HepG2 (cell line): ENCODE results near the gene PRDX2. TPM values are rescaled to one million over a fixed set of nuclear protein-coding genes. Genes with fewer than 3 reads are reported as not detected.

Source experiments
- AKAP8 ChIP-seq: sonication (generic); formaldehyde crosslinking; IDR thresholded peaks from 2 replicates; pipeline ENCODE4 v1.5.1; 2020; ENCODE audit warnings: mild to moderate bottlenecking, missing genetic modification reagents
- ARNT2 ChIP-seq: sonication (generic); formaldehyde crosslinking; IDR thresholded peaks from 2 replicates; pipeline ENCODE4 v1.8.0; 2022; ENCODE audit warnings: mild to moderate bottlenecking, low read depth, missing genetic modification reagents, moderate library complexity
- BRCA1 ChIP-seq: sonication (generic); formaldehyde crosslinking; IDR thresholded peaks from 2 replicates; pipeline ENCODE4 v1.4.0; 2020; ENCODE audit warnings: missing genetic modification reagents
- DPF2 ChIP-seq: sonication (generic); formaldehyde crosslinking; IDR thresholded peaks from 2 replicates; pipeline ENCODE4 v1.4.0; 2020; ENCODE audit warnings: mild to moderate bottlenecking, low read depth, missing genetic modification reagents, borderline replicate concordance
- HDAC6 ChIP-seq: fragments of 200-600 bp; sonication (generic); IDR thresholded peaks from 2 replicates; pipeline ENCODE4 v1.7.0; 2017; ENCODE audit warnings: mild to moderate bottlenecking, antibody characterized with exemption, low read length, low read depth
- HMGA1 ChIP-seq: sonication (generic); formaldehyde crosslinking; conservative IDR thresholded peaks from 2 replicates; pipeline ENCODE4 v1.4.0; 2020; ENCODE audit warnings: missing genetic modification reagents
- MEIS1 ChIP-seq: sonication (generic); formaldehyde crosslinking; IDR thresholded peaks from 2 replicates; pipeline ENCODE4 v1.9.0; 2021; ENCODE audit warnings: mild to moderate bottlenecking, missing genetic modification reagents, moderate library complexity, borderline replicate concordance
- MZF1 ChIP-seq: sonication (generic); formaldehyde crosslinking; IDR thresholded peaks from 2 replicates; pipeline ENCODE4 v1.8.1; 2023; ENCODE audit warnings: mild to moderate bottlenecking, missing genetic modification reagents, borderline replicate concordance
- PHF20 ChIP-seq: sonication (generic); formaldehyde crosslinking; IDR thresholded peaks from 2 replicates; pipeline ENCODE4 v1.5.0; 2020; ENCODE audit warnings: mild to moderate bottlenecking, missing genetic modification reagents
- ZBTB3 ChIP-seq: sonication (generic); formaldehyde crosslinking; IDR thresholded peaks from 2 replicates; pipeline ENCODE4 v1.4.0; 2020; ENCODE audit warnings: low read depth, mild to moderate bottlenecking, moderate library complexity, missing genetic modification reagents, borderline replicate concordance
- ZNF17 ChIP-seq: sonication (generic); formaldehyde crosslinking; IDR thresholded peaks from 2 replicates; pipeline ENCODE4 v1.5.0; 2020; ENCODE audit warnings: mild to moderate bottlenecking, missing genetic modification reagents
- ZNF7 ChIP-seq: IDR thresholded peaks from 2 replicates; pipeline ENCODE4 v1.6.1; 2016; ENCODE audit warnings: missing biosample characterization, missing genetic modification reagents
- ZNF724P ChIP-seq: sonication (generic); formaldehyde crosslinking; IDR thresholded peaks from 2 replicates; pipeline ENCODE4 v1.8.0; 2022; ENCODE audit warnings: missing genetic modification reagents, borderline replicate concordance
- ZNF766 ChIP-seq: sonication (generic); formaldehyde crosslinking; IDR thresholded peaks from 2 replicates; pipeline ENCODE4 v1.5.0; 2020; ENCODE audit warnings: missing genetic modification reagents, borderline replicate concordance
- polyA plus RNA-seq, 8 experiments: library from polyadenylated mRNA; depleted of rRNA in 3 of 8; stranded (reverse) in 7 of 8; unstranded in 1 of 8; fragments of >200 nt; fragmentation: Illumina TruSeq in 4 of 8; extraction: Trizol in 4 of 8; gene quantifications; 2 replicates each; pipeline versions ENCODE4 v1.2.1 to v1.2.3, GENCODE V29; 2011 to 2016; ENCODE audit warnings: low read depth in 4 of 8, missing spikeins in 1 of 8, mixed read lengths in 1 of 8; ENCODE audit not compliant: insufficient read depth in 1 of 8
- total RNA-seq, 5 experiments: library from RNA; depleted of rRNA; stranded (reverse); fragments of >200 nt; fragmentation: Illumina TruSeq; extraction: Trizol; gene quantifications; 2 replicates each; pipeline ENCODE4 v1.2.3, GENCODE V29; 2016; ENCODE audit warnings: low read depth in 1 of 5
- TF ChIP-seq, protein P1 (sequence below): sonication (generic); formaldehyde crosslinking; IDR thresholded peaks from 2 replicates; pipeline ENCODE4 v1.8.0; 2022; ENCODE audit warnings: missing genetic modification reagents, mild to moderate bottlenecking, inconsistent platforms, borderline replicate concordance
- TF ChIP-seq, protein P2 (sequence below): sonication (generic); formaldehyde crosslinking; IDR thresholded peaks from 2 replicates; pipeline ENCODE4 v1.8.0; 2022; ENCODE audit warnings: low read depth, missing genetic modification reagents
- TF ChIP-seq, protein P3 (sequence below): sonication (generic); formaldehyde crosslinking; IDR thresholded peaks from 2 replicates; pipeline ENCODE4 v1.4.0; 2020; ENCODE audit warnings: mild to moderate bottlenecking, low read depth, missing genetic modification reagents
- TF ChIP-seq, protein P4 (sequence below): sonication (generic); formaldehyde crosslinking; IDR thresholded peaks from 2 replicates; pipeline ENCODE4 v1.8.0; 2023; ENCODE audit warnings: mild to moderate bottlenecking, missing genetic modification reagents
- TF ChIP-seq, protein P5 (sequence below): sonication (generic); formaldehyde crosslinking; IDR thresholded peaks from 2 replicates; pipeline ENCODE4 v1.5.0; 2020; ENCODE audit warnings: mild to moderate bottlenecking, missing genetic modification reagents
- TF ChIP-seq, protein P6 (sequence below): sonication (generic); formaldehyde crosslinking; IDR thresholded peaks from 2 replicates; pipeline ENCODE4 v1.4.0; 2020; ENCODE audit warnings: mild to moderate bottlenecking, low read depth, missing genetic modification reagents

PRDX2 gene
- total and polyA plus RNA-seq, 2 of the 13 experiments (the other 11 are each of a cell fraction or from before 2014, with no cell fraction given) = 218 to 381 TPM

DNA sequence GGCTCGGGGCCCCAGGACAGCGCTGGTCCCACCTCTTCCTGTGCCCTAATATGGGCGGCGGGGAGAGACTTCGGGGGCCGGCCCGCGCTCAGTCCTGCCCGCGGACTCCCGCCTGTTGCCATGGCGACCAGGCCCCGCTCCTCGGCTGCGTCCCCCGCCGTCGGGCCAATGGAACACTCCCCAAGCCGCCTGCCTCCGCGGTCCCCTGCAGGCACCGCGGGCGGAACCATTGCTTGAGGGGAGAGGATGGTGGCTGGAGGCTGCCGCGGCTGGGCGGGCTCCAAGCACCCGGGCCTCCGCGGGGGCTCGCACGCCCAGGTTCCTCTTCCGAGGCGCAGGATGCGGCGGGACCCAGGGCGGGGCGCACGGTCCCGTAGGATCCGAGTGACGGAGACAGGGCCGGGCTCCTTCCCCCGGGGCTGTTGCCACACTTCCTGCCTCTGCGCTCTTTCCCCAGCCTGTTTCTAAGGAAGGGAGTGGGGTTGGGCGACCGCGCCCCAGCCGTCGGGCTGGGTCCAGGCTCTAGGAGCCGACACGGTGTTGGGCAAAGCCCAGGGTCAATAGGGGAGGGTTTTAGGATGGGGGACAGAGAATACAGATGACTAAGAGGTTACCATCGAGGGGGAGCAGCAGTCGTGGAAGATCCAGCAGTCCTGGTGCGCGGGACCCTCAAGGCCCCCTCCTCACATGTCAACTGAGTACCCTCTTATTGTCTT is 11.5 kb downstream of the PRDX2 start (continued):
- TF ChIP-seq, protein P1, sequence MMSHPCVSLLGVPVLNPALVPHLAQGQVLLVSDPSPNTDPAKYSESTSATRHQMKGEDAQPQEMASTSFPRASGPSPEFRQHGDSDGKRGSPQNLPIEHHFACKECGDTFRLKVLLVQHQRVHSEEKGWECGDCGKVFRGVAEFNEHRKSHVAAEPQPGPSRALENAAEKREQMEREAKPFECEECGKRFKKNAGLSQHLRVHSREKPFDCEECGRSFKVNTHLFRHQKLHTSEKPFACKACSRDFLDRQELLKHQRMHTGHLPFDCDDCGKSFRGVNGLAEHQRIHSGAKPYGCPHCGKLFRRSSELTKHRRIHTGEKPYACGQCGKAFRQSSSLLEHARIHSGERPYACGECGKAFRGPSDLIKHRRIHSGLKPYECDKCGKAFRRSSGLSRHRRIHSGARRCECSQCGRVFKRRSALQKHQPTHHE (CRISPR knock-in tag) = no peak
- TF ChIP-seq, protein P2, sequence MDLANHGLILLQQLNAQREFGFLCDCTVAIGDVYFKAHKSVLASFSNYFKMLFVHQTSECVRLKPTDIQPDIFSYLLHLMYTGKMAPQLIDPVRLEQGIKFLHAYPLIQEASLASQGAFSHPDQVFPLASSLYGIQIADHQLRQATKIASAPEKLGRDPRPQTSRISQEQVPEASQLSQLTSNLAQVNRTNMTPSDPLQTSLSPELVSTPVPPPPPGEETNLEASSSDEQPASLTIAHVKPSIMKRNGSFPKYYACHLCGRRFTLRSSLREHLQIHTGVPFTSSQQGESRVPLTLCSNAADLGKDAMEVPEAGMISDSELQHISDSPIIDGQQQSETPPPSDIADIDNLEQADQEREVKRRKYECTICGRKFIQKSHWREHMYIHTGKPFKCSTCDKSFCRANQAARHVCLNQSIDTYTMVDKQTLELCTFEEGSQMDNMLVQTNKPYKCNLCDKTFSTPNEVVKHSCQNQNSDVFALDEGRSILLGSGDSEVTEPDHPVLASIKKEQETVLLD (CRISPR knock-in tag) = no peak; the same call in 1 of the 2 replicates
- TF ChIP-seq ZNF17 (CRISPR knock-in tag) (no peak), ZNF724P (CRISPR knock-in tag) (0 out of 2 replicates have a peak, but pooled peaks have one; percentile 46), MEIS1 (no peak), HDAC6 (no peak), AKAP8 (no peak), PHF20 (CRISPR knock-in tag) (no peak), ZNF766 (no peak), ARNT2 (CRISPR knock-in tag) (peak; percentile 41; the same call in 1 of the 2 replicates), MZF1 (CRISPR knock-in tag) (no peak), HMGA1 (CRISPR knock-in tag) (no peak), DPF2 (CRISPR knock-in tag) (no peak), BRCA1 (CRISPR knock-in tag) (no peak), ZNF7 (no peak), ZBTB3 (CRISPR knock-in tag) (no peak)
- TF ChIP-seq, protein P3, sequence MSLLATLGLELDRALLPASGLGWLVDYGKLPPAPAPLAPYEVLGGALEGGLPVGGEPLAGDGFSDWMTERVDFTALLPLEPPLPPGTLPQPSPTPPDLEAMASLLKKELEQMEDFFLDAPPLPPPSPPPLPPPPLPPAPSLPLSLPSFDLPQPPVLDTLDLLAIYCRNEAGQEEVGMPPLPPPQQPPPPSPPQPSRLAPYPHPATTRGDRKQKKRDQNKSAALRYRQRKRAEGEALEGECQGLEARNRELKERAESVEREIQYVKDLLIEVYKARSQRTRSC (CRISPR knock-in tag) = no peak
- TF ChIP-seq, protein P4, sequence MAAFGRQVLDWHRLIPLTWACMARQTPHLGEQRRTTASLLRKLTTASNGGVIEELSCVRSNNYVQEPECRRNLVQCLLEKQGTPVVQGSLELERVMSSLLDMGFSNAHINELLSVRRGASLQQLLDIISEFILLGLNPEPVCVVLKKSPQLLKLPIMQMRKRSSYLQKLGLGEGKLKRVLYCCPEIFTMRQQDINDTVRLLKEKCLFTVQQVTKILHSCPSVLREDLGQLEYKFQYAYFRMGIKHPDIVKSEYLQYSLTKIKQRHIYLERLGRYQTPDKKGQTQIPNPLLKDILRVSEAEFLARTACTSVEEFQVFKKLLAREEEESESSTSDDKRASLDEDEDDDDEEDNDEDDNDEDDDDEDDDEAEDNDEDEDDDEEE = no peak
- TF ChIP-seq, protein P5, sequence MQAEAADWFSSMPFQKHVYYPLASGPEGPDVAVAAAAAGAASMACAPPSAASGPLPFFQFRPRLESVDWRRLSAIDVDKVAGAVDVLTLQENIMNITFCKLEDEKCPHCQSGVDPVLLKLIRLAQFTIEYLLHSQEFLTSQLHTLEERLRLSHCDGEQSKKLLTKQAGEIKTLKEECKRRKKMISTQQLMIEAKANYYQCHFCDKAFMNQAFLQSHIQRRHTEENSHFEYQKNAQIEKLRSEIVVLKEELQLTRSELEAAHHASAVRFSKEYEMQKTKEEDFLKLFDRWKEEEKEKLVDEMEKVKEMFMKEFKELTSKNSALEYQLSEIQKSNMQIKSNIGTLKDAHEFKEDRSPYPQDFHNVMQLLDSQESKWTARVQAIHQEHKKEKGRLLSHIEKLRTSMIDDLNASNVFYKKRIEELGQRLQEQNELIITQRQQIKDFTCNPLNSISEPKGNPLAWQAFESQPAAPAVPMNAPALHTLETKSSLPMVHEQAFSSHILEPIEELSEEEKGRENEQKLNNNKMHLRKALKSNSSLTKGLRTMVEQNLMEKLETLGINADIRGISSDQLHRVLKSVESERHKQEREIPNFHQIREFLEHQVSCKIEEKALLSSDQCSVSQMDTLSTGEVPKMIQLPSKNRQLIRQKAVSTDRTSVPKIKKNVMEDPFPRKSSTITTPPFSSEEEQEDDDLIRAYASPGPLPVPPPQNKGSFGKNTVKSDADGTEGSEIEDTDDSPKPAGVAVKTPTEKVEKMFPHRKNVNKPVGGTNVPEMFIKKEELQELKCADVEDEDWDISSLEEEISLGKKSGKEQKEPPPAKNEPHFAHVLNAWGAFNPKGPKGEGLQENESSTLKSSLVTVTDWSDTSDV (CRISPR knock-in tag) = 0 out of 2 replicates have a peak, but pooled peaks have one; percentile 74
- TF ChIP-seq, protein P6, sequence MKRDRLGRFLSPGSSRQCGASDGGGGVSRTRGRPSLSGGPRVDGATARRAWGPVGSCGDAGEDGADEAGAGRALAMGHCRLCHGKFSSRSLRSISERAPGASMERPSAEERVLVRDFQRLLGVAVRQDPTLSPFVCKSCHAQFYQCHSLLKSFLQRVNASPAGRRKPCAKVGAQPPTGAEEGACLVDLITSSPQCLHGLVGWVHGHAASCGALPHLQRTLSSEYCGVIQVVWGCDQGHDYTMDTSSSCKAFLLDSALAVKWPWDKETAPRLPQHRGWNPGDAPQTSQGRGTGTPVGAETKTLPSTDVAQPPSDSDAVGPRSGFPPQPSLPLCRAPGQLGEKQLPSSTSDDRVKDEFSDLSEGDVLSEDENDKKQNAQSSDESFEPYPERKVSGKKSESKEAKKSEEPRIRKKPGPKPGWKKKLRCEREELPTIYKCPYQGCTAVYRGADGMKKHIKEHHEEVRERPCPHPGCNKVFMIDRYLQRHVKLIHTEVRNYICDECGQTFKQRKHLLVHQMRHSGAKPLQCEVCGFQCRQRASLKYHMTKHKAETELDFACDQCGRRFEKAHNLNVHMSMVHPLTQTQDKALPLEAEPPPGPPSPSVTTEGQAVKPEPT = no peak
